ENCODE results near the gene MAP2K4.

MAP2K4 gene

DNA sequence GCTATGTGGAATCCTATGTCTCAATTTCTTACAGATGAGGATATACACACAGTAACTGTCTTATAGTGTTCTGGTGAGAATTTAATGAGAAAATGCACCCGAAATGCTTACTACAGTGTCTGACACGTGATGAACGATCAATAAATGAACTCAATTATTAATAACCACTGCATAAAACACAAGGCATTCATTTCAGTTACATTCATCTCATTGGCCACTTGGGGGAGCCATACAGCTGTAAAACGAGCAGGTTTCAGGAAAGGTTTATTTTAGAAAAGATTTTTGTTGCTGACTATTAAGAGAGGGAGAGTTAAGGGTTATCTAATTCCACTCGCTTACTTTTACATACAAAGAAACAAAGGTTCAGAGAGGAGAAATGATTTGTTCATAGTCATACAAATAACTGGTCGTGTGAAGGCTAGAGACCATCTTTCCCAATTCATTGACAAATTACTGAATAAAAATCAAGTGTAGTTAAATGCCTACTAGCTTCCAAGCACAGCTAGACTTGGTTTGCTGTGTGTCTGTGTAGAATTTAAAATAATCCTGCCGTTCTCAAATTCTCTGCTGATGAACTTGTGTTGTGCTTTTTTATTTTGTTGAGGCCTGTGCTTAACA lies 160.1 kb downstream of the MAP2K4 start:
- Histone ChIP-seq H3K27ac (no peak overlapping the region), H3K36me3 (no peaks in the 10 kb centered on the region), H3K27me3 (no peaks in the 10 kb centered on the region), H4K20me1 (no peaks in the 10 kb centered on the region), H3K9me3 (replicated peaks in 1 of 11) (no peaks in the 10 kb centered on the region), H3K4me2 (no peak overlapping the region), H3K9ac (no peak overlapping the region), H3K4me3 (no peak overlapping the region), H3K4me1 (no peaks in the 10 kb centered on the region)
- TF ChIP-seq Cebpa-rat (IDR thresholded peaks at IDR 0.05): no peak

DNA sequence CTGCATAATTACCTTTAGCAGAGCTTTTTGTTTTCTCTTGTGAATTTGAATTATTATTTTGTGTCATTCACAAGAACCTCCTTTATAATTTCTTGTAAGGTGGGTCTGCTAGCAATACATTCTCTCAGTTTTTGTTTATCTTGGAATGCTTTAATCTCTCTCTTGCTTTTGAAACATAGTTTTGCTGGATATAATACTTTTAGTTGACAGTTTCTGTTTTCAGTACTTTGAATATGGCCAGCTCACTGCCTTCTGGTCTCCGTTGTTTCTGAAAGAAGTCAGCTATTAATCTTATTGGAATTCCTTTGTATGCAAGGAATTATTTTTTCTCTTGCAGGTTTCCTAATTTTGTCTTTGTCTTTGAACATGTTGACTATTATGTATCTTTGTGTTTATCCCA lies 167.0 kb downstream of the MAP2K4 start:
- Histone ChIP-seq H3K27me3 (no peaks in the 10 kb centered on the region), H4K20me1 (no peaks in the 10 kb centered on the region), H3K9me3 (replicated peaks in 1 of 11) (peaks cover 20 to 35% (median 29%) of the 10 kb centered on the region in 11 experiments), H3K4me1 (no peaks in the 10 kb centered on the region), H3K4me3 (no peak overlapping the region), H3K36me3 (no peaks in the 10 kb centered on the region), H3K27ac (no peak overlapping the region), H3K4me2 (no peak overlapping the region), H3K9ac (no peak overlapping the region)
- TF ChIP-seq Cebpa-rat (IDR thresholded peaks at IDR 0.05): no peak

DNA sequence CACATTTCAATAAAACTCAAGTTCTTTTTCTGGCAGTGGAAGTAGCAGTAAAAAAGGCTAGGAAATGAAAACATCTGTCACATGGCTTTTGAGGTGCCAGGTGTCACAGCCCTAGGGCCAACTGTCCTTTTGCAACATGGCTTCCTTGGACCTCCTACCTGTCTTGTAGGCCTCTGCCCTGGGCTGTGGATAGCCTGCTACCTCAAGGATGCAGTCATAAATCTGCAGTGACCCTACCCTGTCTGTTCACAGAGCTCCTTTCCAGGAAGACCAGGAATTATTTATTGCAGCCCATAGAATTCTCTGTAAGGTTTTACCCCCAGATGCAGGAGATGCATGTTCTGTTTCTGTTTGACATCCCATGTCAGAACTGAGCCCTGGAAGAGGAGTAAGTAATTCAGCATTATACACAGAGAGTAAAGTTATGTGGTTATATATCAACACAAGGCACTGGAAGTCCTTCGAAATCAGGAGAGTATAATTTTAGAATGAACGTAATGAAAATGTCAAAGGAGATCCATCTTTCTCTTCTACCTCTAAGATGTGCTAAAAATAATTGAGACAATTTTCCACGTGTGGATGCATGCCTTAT lies 172.6 kb downstream of the MAP2K4 start:
- Histone ChIP-seq H3K36me3 (no peaks in the 10 kb centered on the region), H3K4me3 (no peak overlapping the region), H3K4me2 (no peak overlapping the region), H3K9ac (no peak overlapping the region), H3K4me1 (no peaks in the 10 kb centered on the region), H3K9me3 (replicated peaks in 1 of 11) (peaks cover 12 to 22% (median 15%) of the 10 kb centered on the region in 11 experiments), H4K20me1 (no peaks in the 10 kb centered on the region), H3K27me3 (no peaks in the 10 kb centered on the region), H3K27ac (no peak overlapping the region)
- no peak for TF ChIP-seq Cebpa-rat (IDR thresholded peaks at IDR 0.05)
